ENCODE data around the gene ZIC2.
A peak's percentile ranks its signal among the peaks of the same experiment; 100 is the strongest.

DNA sequence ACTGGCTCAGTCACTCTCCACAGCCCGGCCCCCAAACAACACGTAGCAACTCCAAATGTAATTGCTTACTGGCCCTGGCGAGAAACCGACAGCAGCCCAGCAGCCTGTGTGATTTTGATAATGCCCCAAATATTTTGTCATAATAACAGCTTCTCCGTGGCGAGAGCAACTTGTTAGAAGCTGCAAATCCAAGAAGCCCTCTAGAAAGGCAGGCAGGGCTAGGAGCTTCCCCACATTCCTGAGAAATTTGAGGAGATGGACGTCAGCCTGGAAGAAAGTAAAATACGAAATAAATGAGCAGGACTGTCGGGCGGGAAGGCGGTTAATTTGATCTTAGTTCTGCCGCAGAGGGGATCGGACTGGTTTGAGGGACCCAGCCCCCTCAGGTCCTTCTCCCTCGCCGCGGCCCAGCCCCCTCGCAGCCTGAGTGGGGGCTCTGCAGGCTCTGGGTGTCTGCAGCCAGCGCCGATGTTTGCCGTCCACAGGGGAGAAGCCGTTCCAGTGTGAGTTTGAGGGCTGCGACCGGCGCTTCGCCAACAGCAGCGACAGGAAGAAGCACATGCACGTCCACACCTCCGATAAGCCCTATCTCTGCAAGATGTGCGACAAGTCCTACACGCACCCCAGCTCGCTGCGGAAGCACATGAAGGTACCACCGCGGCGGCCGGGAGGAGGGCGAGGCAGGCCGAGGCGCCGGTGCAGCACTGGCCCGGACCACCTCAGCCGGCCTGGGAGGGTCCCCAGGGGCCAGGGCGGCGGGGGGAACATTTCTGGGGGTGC, 3.1 kb downstream of the ZIC2 start:
- TF ChIP-seq, protein P1, sequence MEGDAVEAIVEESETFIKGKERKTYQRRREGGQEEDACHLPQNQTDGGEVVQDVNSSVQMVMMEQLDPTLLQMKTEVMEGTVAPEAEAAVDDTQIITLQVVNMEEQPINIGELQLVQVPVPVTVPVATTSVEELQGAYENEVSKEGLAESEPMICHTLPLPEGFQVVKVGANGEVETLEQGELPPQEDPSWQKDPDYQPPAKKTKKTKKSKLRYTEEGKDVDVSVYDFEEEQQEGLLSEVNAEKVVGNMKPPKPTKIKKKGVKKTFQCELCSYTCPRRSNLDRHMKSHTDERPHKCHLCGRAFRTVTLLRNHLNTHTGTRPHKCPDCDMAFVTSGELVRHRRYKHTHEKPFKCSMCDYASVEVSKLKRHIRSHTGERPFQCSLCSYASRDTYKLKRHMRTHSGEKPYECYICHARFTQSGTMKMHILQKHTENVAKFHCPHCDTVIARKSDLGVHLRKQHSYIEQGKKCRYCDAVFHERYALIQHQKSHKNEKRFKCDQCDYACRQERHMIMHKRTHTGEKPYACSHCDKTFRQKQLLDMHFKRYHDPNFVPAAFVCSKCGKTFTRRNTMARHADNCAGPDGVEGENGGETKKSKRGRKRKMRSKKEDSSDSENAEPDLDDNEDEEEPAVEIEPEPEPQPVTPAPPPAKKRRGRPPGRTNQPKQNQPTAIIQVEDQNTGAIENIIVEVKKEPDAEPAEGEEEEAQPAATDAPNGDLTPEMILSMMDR (IDR thresholded peaks at IDR 0.05; ENCODE audit: poor library complexity) = no peak
- peak; percentile 88 for TF ChIP-seq EZH2phosphoT487 (IDR thresholded peaks at IDR 0.05; ENCODE audit: low read depth, severe bottlenecking, unreplicated experiment)

All from hepatocyte (in vitro differentiated cells).